ENCODE results near the gene DHODH. TPM values are rescaled to one million over a fixed set of nuclear protein-coding genes. Genes with fewer than 3 reads are reported as not detected.
"Not testable (repeated sequence)": the region's sequence is repeated elsewhere in the genome, so short reads cannot be mapped to it uniquely, and the experiment has no call there.

The DHODH gene
- total RNA-seq, 1 donor from 2014 or later = 8.1 TPM

DNA sequence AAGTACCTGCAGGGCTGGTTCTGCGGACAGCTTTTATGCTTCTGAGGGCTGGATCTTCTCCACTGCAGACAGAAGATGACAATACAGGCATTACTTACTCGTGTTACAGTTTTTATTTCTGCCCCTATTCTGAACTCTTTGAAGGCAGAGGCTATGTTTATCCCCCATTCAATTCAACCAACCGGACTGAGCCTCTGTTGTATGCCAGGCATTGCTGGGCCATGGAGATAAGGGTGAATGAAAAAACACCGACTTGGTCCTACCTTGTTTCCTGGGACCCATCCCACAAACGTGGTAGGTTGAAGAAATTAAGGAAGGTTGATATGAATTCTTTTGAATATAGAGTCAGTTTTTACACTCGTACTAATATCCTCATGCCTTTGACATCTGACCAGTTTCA lies 35.8 kb downstream of the DHODH start:
- ATAC-seq = no peak
- no peak for DNase-seq (ENCODE audit: low spot score)
- intact Hi-C loops (cut with DNase I) = no loop called here

DNA sequence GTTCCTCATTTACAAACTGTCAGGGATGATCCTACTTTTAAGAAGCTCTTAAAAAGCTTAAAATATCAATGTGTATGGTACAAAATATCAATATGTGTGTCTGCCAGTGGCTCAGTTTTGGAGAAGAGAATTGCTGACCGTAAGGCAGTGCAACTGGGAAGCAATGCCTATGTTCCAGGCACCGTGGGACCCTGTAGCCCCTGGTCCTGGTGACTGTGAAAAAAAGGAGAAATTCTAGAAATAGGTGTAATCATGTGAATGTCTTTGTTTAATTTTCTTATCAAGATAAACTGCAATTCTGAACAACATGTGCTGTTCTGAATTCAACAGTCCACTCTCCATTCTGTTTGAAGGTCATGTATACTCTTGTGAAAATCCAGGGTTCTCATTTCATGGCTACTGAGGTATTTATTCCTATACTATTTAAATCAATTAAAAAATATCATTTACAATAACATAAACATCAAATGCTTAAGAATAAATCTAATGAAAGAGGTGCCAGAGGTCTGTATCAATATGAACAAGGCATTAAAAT lies 36.3 kb downstream of the DHODH start:
- ATAC-seq (no peak), DNase-seq (ENCODE audit: low spot score) (no peak)
- intact Hi-C loops (cut with DNase I) = no loop called here

GRCh38 chr16:72049110-72049509 lies 40.6 kb downstream of the DHODH start:
- intact Hi-C loops (cut with DNase I) = no loop called here
- DNase-seq (ENCODE audit: low spot score) = no peak
- no peak for ATAC-seq

- intact Hi-C loops (cut with DNase I) = no loop called here
- DNase-seq (ENCODE audit: low spot score) = no peak
- peak; percentile 91 for ATAC-seq
Observed at GRCh38 chr16:72050769-72051464, 42.4 kb downstream of the DHODH start.

- intact Hi-C loops (cut with DNase I) = no loop called here
- no peak for DNase-seq (ENCODE audit: low spot score)
- ATAC-seq = peak; percentile 69
Observed at GRCh38 chr16:72051818-72052217, 43.3 kb downstream of the DHODH start.

DNA sequence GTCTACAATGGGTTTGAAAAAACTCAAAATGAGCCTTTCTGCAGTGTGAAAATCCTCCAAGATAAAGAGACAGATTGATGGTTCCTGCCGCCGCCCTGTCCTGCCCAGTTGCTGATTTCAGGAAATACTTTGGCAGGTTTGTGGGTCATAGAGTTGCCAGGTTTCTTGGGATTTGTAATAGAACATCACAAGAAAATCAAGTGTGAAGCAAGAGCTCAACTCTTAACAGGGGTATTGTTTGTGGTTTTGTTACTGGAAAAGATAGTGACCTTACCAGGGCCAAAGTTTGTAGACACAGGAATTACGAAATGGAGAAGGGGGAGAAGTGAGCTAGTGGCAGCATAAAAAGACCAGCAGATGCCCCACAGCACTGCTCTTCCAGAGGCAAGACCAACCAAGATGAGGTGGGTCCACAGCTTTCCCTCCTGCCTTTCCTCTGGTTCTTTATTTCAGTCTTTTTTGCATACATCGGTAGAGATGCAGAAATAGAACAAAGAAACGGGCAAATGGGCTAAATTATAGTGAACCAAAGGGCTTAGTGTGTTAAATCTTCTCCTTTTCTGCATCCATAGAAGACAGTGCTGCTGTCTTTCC lies 45.8 kb downstream of the DHODH start, which contains the start of gene HP:
Gene HP (plus strand): TSS at position 252 of the 594 bp plus-strand sequence. CDS start 148 bp downstream, at position 400.
- intact Hi-C loops (cut with DNase I); DNase-seq (ENCODE audit: low spot score): not testable (repeated sequence)
- ATAC-seq = peak; percentile 69

DNA sequence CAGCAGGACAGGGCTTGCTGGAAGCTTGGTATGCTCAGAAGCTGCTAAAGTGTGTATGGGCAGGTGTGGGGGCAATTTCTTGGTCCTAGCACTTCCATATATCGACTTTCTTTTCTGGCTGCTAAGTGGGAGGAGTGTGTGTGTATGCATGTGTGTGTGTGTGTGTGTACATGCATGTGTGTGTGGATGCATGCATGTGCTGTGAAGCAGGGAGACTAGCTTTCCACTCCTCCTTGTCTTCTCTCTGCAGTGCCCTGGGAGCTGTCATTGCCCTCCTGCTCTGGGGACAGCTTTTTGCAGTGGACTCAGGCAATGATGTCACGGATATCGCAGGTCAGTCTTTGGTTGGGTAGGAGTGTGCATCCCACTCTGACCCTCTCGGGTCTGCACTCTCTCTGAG lies 47.4 kb downstream of the DHODH start:
- intact Hi-C loops (cut with DNase I) = no loop called here
- ATAC-seq (no peak), DNase-seq (ENCODE audit: low spot score) (no peak)

DNA sequence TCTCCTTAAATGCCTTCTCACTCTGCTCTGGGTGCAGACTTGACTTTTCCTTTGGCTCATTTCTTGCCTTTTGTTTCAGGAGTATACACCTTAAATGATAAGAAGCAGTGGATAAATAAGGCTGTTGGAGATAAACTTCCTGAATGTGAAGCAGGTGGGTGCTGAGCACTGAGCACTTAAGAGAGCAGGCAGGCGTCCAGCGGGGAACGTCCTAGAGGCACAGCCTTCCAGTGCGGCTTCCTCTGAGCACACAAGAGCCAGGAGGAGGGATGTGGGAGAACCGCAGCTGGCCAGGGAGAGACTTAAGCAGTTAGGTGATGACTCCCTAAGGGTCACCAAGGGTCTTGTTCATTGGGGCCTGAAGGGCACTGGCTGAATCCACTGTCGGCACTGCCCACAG lies 48.8 kb downstream of the DHODH start:
- ATAC-seq; DNase-seq (ENCODE audit: low spot score); intact Hi-C loops (cut with DNase I): not testable (repeated sequence)

DNA sequence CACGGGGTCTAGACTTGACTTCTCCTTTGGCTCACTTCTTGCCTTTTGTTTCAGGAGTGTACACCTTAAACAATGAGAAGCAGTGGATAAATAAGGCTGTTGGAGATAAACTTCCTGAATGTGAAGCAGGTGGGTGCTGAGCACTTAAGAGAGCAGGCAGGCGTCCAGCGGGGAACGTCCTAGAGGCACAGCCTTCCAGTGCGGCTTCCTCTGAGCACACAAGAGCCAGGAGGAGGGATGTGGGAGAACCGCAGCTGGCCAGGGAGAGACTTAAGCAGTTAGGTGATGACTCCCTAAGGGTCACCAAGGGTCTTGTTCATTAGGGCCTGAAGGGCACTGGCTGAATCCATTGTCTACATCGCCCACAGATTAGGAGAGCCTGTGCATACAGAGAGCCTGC lies 50.5 kb downstream of the DHODH start:
- ATAC-seq; DNase-seq (ENCODE audit: low spot score); intact Hi-C loops (cut with DNase I): not testable (repeated sequence)

- no peak for DNase-seq (ENCODE audit: low spot score)
- intact Hi-C loops (cut with DNase I) = no loop called here
- ATAC-seq = no peak
Observed at GRCh38 chr16:72060405-72060804, 51.9 kb downstream of the DHODH start.

GRCh38 chr16:72061564-72061963 lies 53.0 kb downstream of the DHODH start:
- DNase-seq (ENCODE audit: low spot score) = no peak
- intact Hi-C loops (cut with DNase I) = no loop called here
- ATAC-seq = no peak

- DNase-seq (ENCODE audit: low spot score) = no peak
- no peak for ATAC-seq
- intact Hi-C loops (cut with DNase I) = no loop called here
Observed at GRCh38 chr16:72064361-72064894, 55.9 kb downstream of the DHODH start.

- ATAC-seq (peak; percentile 66), DNase-seq (ENCODE audit: low spot score) (no peak)
- intact Hi-C loops (cut with DNase I) = no loop called here
Observed at GRCh38 chr16:72066747-72067146, 58.2 kb downstream of the DHODH start.

DNA sequence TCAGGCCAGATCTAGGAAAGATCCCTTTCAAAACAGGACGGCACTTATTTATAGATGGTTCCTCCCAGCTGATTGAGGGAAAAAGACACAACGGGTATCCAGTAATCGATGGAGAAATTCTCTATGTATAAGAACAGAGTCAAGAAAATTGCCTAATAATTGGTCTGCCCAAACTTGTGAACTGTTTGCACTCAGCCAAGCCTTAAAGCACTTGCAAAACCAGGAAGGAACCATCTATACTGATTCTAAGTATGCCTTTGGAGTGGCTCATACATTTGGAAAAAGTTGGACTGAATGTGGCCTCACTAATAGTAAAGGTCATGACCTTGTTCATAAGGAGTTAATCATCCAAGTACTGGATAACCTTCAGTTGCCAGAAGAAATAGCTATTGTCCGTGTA lies 60.4 kb downstream of the DHODH start:
- DNase-seq (ENCODE audit: low spot score) = no peak
- intact Hi-C loops (cut with DNase I) = no loop called here
- ATAC-seq = no peak

DNA sequence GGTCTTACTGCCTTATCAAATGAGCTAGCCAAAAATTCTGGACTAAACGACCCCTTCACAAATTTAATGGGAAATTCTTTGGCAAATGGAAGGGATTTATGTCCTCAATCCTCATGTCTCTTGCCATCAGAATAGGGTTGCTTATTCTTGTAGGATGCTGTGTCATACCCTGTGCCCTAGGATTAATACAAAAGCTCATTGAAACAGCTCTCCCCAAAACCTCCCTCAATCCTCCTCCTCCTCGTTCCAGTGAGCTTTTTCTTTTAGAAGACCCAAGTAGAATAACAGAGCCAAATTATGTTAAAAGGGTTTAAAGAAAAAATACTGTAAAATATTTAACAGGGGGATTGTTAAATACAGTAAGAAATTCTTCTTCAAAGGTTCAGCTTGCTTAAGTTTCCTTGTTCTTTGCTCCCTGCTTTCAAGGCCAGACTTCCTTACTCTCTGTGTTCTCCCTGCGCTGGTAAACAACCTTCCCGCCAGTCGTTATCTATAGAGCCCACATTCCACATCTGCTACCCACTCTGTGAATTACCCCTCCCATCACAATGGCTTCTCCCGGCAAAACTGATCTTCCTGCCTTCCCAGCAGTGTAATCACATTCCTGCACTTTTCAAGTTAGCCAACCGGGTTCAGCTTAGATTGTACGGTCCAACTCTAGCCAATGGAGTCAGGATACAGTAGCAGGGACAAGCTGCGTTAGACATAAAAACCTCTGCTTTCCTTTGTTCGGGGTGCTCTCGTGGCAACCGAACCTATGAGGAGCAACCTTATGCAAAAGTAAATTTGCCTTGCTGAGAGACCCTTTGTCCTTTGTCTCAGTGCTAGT lies 64.2 kb downstream of the DHODH start:
- DNase-seq (ENCODE audit: low spot score) (no peak), ATAC-seq (peak; percentile 59)
- intact Hi-C loops (cut with DNase I) = no loop called here

DNA sequence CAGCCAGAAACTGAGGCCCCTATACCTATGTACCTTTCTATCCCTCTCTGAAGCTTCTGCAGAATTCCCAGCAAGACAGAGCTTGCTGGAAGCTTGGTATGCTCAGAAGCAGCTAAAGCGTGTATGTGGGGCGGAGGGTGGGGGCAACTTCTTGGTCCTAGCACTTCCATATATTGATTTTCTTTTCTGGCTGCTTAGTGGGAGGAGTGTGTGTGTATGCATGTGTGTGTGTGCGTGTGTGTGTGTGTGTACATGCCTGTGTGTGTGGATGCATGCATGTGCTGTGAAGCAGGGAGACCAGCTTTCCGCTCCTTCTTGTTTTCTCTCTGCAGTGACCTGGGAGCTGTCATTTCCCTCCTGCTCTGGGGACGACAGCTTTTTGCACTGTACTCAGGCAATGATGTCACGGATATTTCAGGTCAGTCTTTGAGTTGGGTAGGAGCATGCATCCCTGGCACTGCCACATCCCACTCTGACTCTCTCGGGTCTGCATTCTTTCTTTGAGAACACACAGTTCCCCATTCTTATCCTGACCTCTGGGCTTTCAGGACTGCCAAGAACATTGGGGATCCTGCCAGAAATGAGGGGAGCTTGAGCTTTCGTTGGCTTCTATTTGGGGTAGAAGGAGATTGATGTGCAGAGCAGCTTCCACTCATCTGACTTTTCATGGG lies 65.2 kb downstream of the DHODH start:
- intact Hi-C loops (cut with DNase I) = no loop called here
- ATAC-seq (peak; percentile 83), DNase-seq (ENCODE audit: low spot score) (no peak)

- intact Hi-C loops (cut with DNase I); ATAC-seq; DNase-seq (ENCODE audit: low spot score): not testable (repeated sequence)
Observed at GRCh38 chr16:72075067-72075466, 66.5 kb downstream of the DHODH start.

All from sciatic nerve (tissue), 2 donors.